H1 (cell line): ENCODE data around the gene TNFRSF11A. TPM values are rescaled to one million over a fixed set of nuclear protein-coding genes. Genes with fewer than 3 reads are reported as not detected.

Experiments
- CTCF ChIA-PET: fragments of 300-600 bp; sonication (Branson Sonifier 250); formaldehyde crosslinking; loops from one replicate; lab custom pipeline; 2021; ENCODE audit not compliant: partially characterized antibody; lab: Charles Lee
- POLR2A ChIA-PET: fragments of 300-600 bp; sonication (Branson Sonifier 250); formaldehyde crosslinking; loops from one replicate; lab custom pipeline; 2021; ENCODE audit warnings: inconsistent platforms; ENCODE audit not compliant: partially characterized antibody; lab: Charles Lee
- DNase-seq, 2 experiments: peaks; one replicate each; pipeline versions ENCODE4 v3.0.0 to v3.0.0-alpha.2; 2010 to 2022; ENCODE audit warnings: low spot score in 2 of 2, low read depth in 1 of 2, mixed read lengths in 1 of 2
- FAIRE-seq: peaks from 2 replicates; lab custom pipeline; 2011; peaks lifted over from hg19 to GRCh38; lab: Jason Lieb, UNC
- H2AFZ ChIP-seq: 2 replicates; pipeline ENCODE4 v1.8.1; 2012; ENCODE audit warnings: low read length, inconsistent platforms
- H2AK5ac ChIP-seq: 2 replicates; pipeline ENCODE4 v1.6.1; 2013; ENCODE audit warnings: low read depth, low read length
- H2BK120ac ChIP-seq: replicated peaks from 2 replicates; pipeline ENCODE3; 2013; ENCODE audit warnings: low read depth, low read length, inconsistent platforms
- H2BK12ac ChIP-seq: 2 replicates; pipeline ENCODE4 v1.6.1; 2013; ENCODE audit warnings: low read depth, low read length
- H2BK15ac ChIP-seq: 2 replicates; pipeline ENCODE4 v1.6.1; 2013; ENCODE audit warnings: low read length
- H2BK20ac ChIP-seq: 2 replicates; pipeline ENCODE4 v1.6.1; 2013; ENCODE audit warnings: low read length
- H2BK5ac ChIP-seq: 2 replicates; pipeline ENCODE4 v1.6.1; 2013; ENCODE audit warnings: low read depth, low read length
- H3K14ac ChIP-seq: 2 replicates; pipeline ENCODE4 v1.6.1; 2013; ENCODE audit warnings: inconsistent platforms; ENCODE audit not compliant: insufficient read length
- H3K18ac ChIP-seq: 2 replicates; pipeline ENCODE4 v1.6.1; 2013; ENCODE audit warnings: low read length; ENCODE audit errors: extremely low read depth
- H3K23ac ChIP-seq: 2 replicates; pipeline ENCODE4 v1.6.1; 2013; ENCODE audit warnings: inconsistent platforms; ENCODE audit not compliant: insufficient read length
- H3K23me2 ChIP-seq: 2 replicates; pipeline ENCODE4 v1.6.1; 2013; ENCODE audit warnings: low read depth, low read length
- H3K27ac ChIP-seq: 2 replicates; pipeline ENCODE4 v1.6.1; 2011; ENCODE audit warnings: low read depth, low read length, inconsistent platforms
- H3K27me3 ChIP-seq, 4 experiments: replicated peaks in 1 of 4; 1 replicate in 1 of 4; 2 replicates in 3 of 4; pipeline versions ENCODE4 v1.6.1 to v1.8.1; 2011 to 2013; ENCODE audit warnings: low read length in 3 of 4, mild to moderate bottlenecking in 3 of 4, inconsistent platforms in 2 of 4, mixed read lengths in 2 of 4, moderate library complexity in 1 of 4; ENCODE audit not compliant: control insufficient read depth in 3 of 4, insufficient read depth in 3 of 4; ENCODE audit errors: extremely low read depth in 1 of 4
- H3K36me3 ChIP-seq, 4 experiments: 2 replicates each; pipeline versions ENCODE4 v1.6.1 to v1.8.1; 2011 to 2013; ENCODE audit warnings: mild to moderate bottlenecking in 4 of 4, low read length in 3 of 4, moderate library complexity in 2 of 4, control low read depth in 1 of 4, inconsistent platforms in 1 of 4; ENCODE audit not compliant: insufficient read depth in 4 of 4, control insufficient read depth in 2 of 4
- H3K4ac ChIP-seq: replicated peaks from 2 replicates; pipeline ENCODE3; 2013; ENCODE audit warnings: low read length, low read depth, mixed read lengths, inconsistent platforms; ENCODE audit not compliant: insufficient read length
- H3K4me1 ChIP-seq, 4 experiments: replicated peaks in 1 of 4; 1 replicate in 1 of 4; 2 replicates in 3 of 4; pipeline versions ENCODE4 v1.6.1 to v1.8.1; 2011 to 2013; ENCODE audit warnings: low read length in 3 of 4, inconsistent platforms in 2 of 4, mixed read lengths in 1 of 4; ENCODE audit not compliant: insufficient read depth in 4 of 4, control insufficient read depth in 3 of 4
- H3K4me2 ChIP-seq, 2 experiments: 2 replicates each; pipeline versions ENCODE4 v1.6.1 to v1.8.1; 2011 to 2013; ENCODE audit warnings: low read depth in 2 of 2, low read length in 2 of 2, control low read depth in 1 of 2, inconsistent platforms in 1 of 2, mild to moderate bottlenecking in 1 of 2; ENCODE audit not compliant: insufficient read depth in 1 of 2
- H3K4me3 ChIP-seq, 4 experiments: fragments of 200-600, 300-600 bp in 1 of 4; sonication (generic), shearing (Covaris generic), sonication (Bioruptor Twin) in 1 of 4; 2 replicates each; pipeline versions ENCODE4 v1.5.1 to v1.8.1; 2011 to 2016; ENCODE audit warnings: low read length in 4 of 4, low read depth in 3 of 4, control low read depth in 2 of 4, inconsistent platforms in 2 of 4, mild to moderate bottlenecking in 2 of 4, mixed read lengths in 1 of 4, moderate library complexity in 1 of 4; ENCODE audit not compliant: insufficient read depth in 2 of 4; ENCODE audit errors: extremely low read depth in 1 of 4
- H3K56ac ChIP-seq: replicated peaks from 2 replicates; pipeline ENCODE3; 2013; ENCODE audit warnings: low read depth, mild to moderate bottlenecking, mixed read lengths, low read length, inconsistent platforms; ENCODE audit not compliant: insufficient read length
- H3K79me1 ChIP-seq: 2 replicates; pipeline ENCODE4 v1.6.1; 2013; ENCODE audit warnings: low read depth, low read length, control low read depth
- H3K79me2 ChIP-seq, 2 experiments: 2 replicates each; pipeline versions ENCODE4 v1.6.1 to v1.8.1; 2012 to 2013; ENCODE audit warnings: low read length in 2 of 2, mild to moderate bottlenecking in 2 of 2, inconsistent platforms in 1 of 2; ENCODE audit not compliant: insufficient read depth in 2 of 2, control insufficient read depth in 1 of 2
- H3K9ac ChIP-seq, 4 experiments: replicated peaks in 1 of 4; 1 replicate in 1 of 4; 2 replicates in 3 of 4; pipeline versions ENCODE4 v1.6.1 to v1.8.1; 2011 to 2013; ENCODE audit warnings: low read depth in 3 of 4, low read length in 3 of 4, control low read depth in 2 of 4, mild to moderate bottlenecking in 2 of 4, moderate library complexity in 2 of 4, inconsistent platforms in 1 of 4; ENCODE audit errors: extremely low read depth in 1 of 4
- H3K9me3 ChIP-seq, 2 experiments: 2 replicates each; pipeline versions ENCODE4 v1.6.1 to v1.8.1; 2012 to 2013; ENCODE audit warnings: mild to moderate bottlenecking in 2 of 2, moderate library complexity in 2 of 2, control low read depth in 1 of 2, inconsistent platforms in 1 of 2, low read depth in 1 of 2, low read length in 1 of 2, mixed read lengths in 1 of 2; ENCODE audit not compliant: insufficient read depth in 2 of 2
- H4K20me1 ChIP-seq, 2 experiments: replicated peaks in 1 of 2; 2 replicates each; pipeline versions ENCODE3 to v1.8.1; 2011 to 2013; ENCODE audit warnings: inconsistent platforms in 2 of 2, low read length in 2 of 2, mild to moderate bottlenecking in 1 of 2; ENCODE audit not compliant: insufficient read depth in 2 of 2, control insufficient read depth in 1 of 2
- H4K5ac ChIP-seq: 2 replicates; pipeline ENCODE4 v1.6.1; 2013; ENCODE audit warnings: low read length, low read depth, mixed read lengths, inconsistent platforms; ENCODE audit not compliant: insufficient read length
- H4K8ac ChIP-seq: 2 replicates; pipeline ENCODE4 v1.8.0; 2013; ENCODE audit warnings: mild to moderate bottlenecking, moderate library complexity, low read length, inconsistent platforms; ENCODE audit not compliant: insufficient read depth; ENCODE audit errors: extremely low read depth
- H4K91ac ChIP-seq: replicated peaks from 2 replicates; pipeline ENCODE3; 2013; ENCODE audit warnings: low read length, mixed read lengths, inconsistent platforms; ENCODE audit not compliant: insufficient read length
- ASH2L ChIP-seq: fragments of 200-600, 300-600 bp; sonication (generic); IDR thresholded peaks from one replicate; pipeline ENCODE4 v1.7.1; 2017; ENCODE audit warnings: low read length
- CHD1 ChIP-seq: IDR thresholded peaks from 2 replicates; pipeline ENCODE4 v1.6.1; 2012; ENCODE audit warnings: low read depth, low read length, improper control_type of control experiment
- HDAC6 ChIP-seq: IDR thresholded peaks from one replicate; pipeline ENCODE4 v1.7.1; 2012; ENCODE audit warnings: low read depth, mild to moderate bottlenecking, inconsistent platforms, low read length, moderate library complexity
- WGBS, 2 experiments: shearing (Covaris generic) in 1 of 2; methylation state at CpG; one replicate each; pipeline versions ENCODE4 v1.1.6 to v1.1.7; 2013 to 2015; ENCODE audit warnings: low lambda C conversion rate in 2 of 2, mixed read lengths in 2 of 2, inconsistent platforms in 1 of 2, low coverage in 1 of 2, missing lambda C conversion rate in 1 of 2; ENCODE audit not compliant: insufficient replicate concordance in 2 of 2, insufficient coverage in 1 of 2, insufficient read length in 1 of 2; ENCODE audit errors: extremely low coverage in 1 of 2, missing lambda C conversion rate in 1 of 2; 5-methylcytosine and 5-hydroxymethylcytosine counted together
- polyA plus RNA-seq, 7 experiments: library from polyadenylated mRNA; depleted of rRNA in 3 of 7; stranded (reverse) in 5 of 7; unstranded in 2 of 7; fragments of >200 nt in 5 of 7; fragments of 200-250 nt in 2 of 7; gene quantifications; 1 replicate in 5 of 7; 2 replicates in 1 of 7; 4 replicates in 1 of 7; pipeline versions ENCODE4 v1.2.1 to v1.2.3, GENCODE V29; 2011 to 2013; ENCODE audit warnings: missing spikeins in 2 of 7, mixed read lengths in 2 of 7
- total RNA-seq: library from RNA; stranded (reverse); fragmentation: NEBNext Ultra II Directional; extraction: Animal tissue kit (Norgen Biotek cat#: 25700); gene quantifications from 2 replicates; pipeline ENCODE4 v1.2.1, GENCODE V29; 2021

TNFRSF11A gene
- total and polyA plus RNA-seq, 2 of the 8 experiments (the other 6 are each of a cell fraction or from before 2014, with no cell fraction given): 8.7 to 10.6 TPM

DNA sequence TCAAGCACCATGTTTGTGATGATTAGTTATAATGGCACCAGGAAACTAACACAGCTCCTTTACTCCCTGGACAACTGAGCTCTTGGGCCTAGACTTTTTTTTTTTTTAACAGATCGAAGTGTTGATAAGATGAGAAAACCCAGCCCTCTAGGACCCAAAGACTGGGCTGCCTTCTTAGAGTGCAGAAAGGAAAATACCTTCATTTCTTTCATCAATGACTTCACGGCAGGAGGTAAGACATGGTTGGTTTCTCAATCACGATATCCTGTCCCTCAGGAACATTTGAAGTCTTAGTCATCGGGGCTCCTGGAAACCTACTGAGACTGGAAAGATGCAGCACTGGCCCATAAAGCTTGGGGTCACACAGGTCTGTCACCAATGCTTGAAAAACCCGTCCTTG lies 84.7 kb downstream of the TNFRSF11A start:
- no peak overlapping the region for H4K5ac ChIP-seq
- H3K14ac ChIP-seq: no peak overlapping the region
- H2AFZ ChIP-seq: no peak overlapping the region
- no peak overlapping the region for H4K91ac ChIP-seq
- DNase-seq (no peak), FAIRE-seq (no peak)
- no peaks in the 10 kb centered on the region for H3K79me1 ChIP-seq
- no peak overlapping the region for H3K27ac ChIP-seq
- no peaks in the 10 kb centered on the region for H3K23me2 ChIP-seq
- H2BK12ac ChIP-seq: no peak overlapping the region
- no peak overlapping the region for H2BK15ac ChIP-seq
- no peaks in the 10 kb centered on the region for H3K79me2 ChIP-seq
- H3K9me3 ChIP-seq: no peaks in the 10 kb centered on the region
- WGBS, 2 experiments: 87% methylated on average over 5 of the region's 5 CpGs; no CpG with 5 or more reads in 1 of the 2 experiments
- no peaks in the 10 kb centered on the region for H3K4me1 ChIP-seq
- H3K56ac ChIP-seq: no peak overlapping the region
- ChIA-PET CTCF (interaction anchor here (0.6 to 1.0 kb wide), 3 partner anchors 11 to 57 kb away, joined by 3 read pairs; no protein-coding TSS in a partner anchor), POLR2A (no interaction called here)
- no peaks in the 10 kb centered on the region for H4K20me1 ChIP-seq
- H3K27me3 ChIP-seq: no peaks in the 10 kb centered on the region
- TF ChIP-seq CHD1 (no peak), ASH2L (no peak), HDAC6 (no peak)
- no peak overlapping the region for H3K18ac ChIP-seq
- no peak overlapping the region for H3K4ac ChIP-seq
- H3K4me2 ChIP-seq: no peak overlapping the region
- no peak overlapping the region for H2BK20ac ChIP-seq
- no peak overlapping the region for H3K9ac ChIP-seq
- H3K4me3 ChIP-seq: no peak overlapping the region
- H3K23ac ChIP-seq: no peak overlapping the region
- no peaks in the 10 kb centered on the region for H3K36me3 ChIP-seq
- no peak overlapping the region; the same call in 1 of the 2 replicates for H4K8ac ChIP-seq
- no peak overlapping the region for H2AK5ac ChIP-seq
- H2BK120ac ChIP-seq: no peak overlapping the region
- H2BK5ac ChIP-seq: no peak overlapping the region
